Activated CD4-positive, alpha-beta T cell treated with anti-CD3 and anti-CD28 coated beads, Interleukin-2, amount 50 U/mL, for 16 hours (primary cell): Measurements from ENCODE around the gene RNF208.

Experiments used
- DNase-seq: peaks from one replicate; pipeline ENCODE4 v3.0.0-alpha.2; 2020

RNF208 gene

DNA sequence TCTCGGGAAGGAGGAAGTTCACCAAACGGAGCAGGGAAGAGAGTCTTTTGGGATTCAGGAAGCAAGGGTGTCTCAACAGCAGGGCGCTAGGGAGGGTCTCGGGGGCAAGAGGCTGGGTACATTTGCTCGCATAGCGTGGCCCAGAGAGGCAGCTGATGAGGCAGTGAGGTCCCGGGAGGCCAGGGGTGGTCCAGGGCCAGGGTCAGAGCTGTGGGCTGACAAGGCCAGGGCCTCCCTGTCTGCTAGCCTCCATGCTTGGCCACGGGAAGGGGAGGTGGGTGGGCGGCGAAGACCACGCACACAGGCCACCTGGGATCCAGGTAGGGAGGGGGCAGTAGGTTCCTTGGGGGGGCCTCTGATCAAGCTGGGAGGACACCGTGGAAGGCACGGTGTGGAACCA is 10.5 kb downstream of the RNF208 start:
- DNase-seq: no peak

DNA sequence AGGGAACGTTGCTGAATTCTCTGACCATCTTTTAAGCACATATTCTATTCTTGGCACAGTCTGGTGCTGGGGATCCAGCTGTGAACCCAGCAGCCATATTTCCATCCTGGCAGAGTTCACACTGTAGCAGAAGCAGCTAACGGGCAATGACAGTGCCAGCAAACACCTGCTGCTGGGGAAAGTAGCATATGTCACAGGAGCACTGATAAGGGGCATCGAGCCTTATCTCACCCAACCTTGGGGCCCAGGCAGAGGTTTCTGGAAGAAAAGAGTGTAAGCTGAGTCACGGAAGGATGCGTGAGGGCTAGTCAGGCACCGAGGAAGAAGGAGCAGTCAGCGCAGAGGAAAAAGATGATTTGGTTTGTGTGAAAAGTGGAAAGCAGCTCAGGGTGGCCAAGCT is 15.4 kb downstream of the RNF208 start:
- no peak for DNase-seq

DNA sequence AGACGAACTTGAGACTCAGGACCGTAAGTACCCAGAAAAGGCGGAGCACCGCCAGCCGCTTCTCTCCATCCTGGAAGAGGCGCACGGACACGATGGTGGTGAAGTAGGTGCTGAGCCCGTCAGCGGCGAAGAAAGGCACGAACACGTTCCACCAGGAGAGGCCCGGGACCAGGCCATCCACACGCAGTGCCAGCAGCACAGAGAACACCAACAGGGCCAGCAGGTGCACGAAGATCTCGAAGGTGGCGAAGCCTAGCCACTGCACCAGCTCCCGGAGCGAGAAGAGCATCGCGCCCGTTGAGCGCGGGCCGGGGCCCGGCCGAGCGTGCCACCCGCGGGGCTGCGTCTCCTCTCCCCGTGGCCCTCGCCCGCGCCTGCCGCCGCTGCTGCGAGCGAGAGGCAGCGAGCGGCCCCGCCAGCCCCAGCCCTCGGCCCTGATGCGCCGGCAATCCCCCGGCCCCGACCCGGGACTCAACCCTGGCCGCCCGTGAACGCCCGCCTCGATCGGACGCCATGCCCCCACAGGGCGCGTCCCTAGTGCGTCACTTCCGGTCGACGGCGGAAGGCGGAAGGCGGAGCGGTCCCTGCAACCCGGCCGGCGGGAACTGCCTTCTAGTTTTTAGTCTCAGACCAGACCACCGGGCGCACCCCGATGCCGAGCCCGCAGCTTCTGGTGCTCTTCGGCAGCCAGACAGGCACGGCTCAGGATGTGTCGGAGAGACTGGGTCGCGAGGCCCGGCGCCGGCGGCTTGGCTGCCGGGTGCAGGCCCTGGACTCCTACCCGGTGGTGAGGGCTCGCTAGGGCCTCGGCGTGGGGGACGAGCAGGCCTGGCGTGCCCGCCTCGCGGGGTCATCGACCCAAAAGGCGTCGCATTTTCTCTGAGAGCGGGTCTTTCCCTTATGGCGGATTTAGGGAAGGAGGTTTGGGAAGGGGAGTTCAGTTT is 16.6 kb downstream of the RNF208 start, which contains the start of the genes NDOR1 and TMEM203:
Gene NDOR1 (plus strand): TSS at position 575 of the 944 bp plus-strand sequence. CDS start 78 bp downstream, at position 653.
Gene TMEM203 (minus strand): TSS at position 523 of the 944 bp plus-strand sequence. CDS start 234 bp downstream, at position 289.
- DNase-seq: peak; percentile 96

DNA sequence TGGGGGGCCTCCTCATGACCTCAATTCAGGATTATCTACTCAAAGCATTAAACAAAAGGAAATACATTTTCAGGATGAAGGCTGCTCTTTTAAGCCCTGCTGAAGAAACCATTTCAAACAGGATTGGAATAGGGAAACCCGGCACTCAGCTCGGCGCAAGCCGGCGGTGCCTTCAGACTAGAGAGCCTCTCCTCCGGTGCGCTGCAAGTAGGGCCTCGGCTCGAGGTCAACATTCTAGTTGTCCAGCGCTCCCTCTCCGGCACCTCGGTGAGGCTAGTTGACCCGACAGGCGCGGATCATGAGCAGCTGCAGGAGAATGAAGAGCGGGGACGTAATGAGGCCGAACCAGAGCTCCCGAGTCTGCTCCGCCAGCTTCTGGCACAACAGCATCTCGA is 17.3 kb downstream of the RNF208 start:
- no peak for DNase-seq

DNA sequence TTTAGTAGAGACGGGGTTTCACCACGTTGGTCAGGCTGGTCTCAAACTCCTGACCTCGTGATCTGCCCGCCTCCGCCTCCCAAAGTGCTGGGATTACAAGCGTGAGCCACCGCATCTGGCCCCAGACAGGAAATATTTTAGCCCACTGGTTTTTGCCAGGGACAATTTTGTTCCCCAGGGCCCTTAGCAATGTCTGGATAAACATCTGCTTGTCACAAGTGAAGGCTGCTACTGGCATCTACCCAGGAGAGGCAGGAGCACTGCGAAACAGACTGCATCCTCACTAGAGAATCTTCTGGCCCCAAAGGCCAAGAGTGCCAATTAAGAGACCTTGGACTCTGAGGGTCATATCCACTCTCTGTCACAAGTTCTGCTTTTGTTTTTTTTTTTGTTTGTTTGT is 19.1 kb downstream of the RNF208 start:
- no peak for DNase-seq

DNA sequence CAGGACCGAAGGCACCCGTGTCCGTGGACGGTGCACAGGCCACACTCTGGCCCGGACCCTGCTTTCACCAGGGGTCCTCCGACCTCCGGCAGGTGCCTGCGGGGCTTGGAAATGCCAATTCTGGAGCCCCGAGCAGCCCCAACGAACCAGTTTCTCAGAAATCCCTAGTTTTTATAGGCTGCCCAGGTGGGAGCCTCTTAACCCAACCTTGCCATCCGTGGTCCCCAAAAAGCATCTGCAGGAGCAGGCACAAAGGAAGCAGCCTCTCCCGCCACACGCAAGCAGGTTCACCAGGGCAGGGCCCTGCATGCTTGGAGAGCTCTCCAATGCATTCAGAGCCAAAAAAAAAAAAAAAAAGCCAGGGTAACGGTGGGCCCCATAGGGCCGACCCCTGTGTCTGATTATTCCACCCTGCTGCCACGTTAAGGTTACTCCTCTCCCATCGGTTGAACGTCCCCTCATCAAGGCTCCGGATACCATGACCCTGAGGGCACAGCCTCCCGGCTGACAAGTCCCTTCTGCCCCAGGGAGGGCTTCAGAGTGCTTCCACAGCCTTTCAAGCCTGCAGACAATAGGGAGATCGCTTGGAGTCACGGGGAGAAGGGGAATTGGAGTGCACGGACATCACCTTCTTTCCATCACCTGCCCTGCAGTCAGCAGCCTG is 20.7 kb downstream of the RNF208 start:
- no peak for DNase-seq

DNA sequence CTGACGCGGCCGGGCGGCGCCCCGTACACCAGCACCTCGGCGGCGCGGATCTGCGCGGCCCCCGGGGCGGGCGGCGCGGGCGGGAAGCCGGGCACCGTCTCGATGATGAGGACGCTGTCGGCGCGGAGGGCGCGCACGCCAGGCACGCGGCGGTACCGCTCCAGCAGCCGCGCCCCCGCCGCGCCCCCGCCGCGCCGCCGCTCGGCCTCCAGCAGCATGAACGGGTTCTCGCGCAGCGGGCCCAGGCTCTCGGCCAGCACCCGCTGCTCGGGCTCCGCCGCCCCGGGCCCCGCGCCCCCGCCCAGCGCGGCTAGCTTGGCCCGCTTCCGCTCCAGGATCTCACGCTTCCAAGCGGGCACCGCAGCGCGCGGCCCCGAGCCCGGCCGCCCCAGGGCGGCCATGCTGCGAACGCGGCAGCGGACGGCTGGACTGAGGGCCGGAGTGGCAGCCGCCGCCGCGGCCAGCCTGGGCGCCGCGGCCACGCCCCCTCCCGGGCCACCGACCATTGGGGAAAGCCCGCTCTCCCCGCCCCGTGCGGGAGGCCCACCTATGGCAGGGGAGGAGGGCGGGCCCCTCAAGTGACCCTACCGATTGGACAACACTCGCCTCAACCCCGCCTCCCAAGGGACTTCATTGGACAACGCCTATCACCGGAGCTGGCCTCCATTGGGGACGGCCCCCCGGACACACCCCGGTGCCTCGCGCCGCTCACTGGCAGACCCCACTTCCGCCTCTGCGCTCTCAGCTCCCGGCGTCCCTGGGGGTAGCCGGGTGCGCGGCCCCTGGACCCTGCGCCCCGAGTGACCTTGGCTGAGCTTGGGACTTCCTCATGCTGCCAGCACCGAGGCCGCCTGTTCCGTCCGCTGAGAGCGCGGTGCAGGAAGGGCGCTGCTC is 21.5 kb downstream of the RNF208 start, which contains the start of gene TPRN:
Gene TPRN (minus strand): TSS at position 431 of the 894 bp plus-strand sequence. CDS start 30 bp downstream, at position 401.
- peak; percentile 99 for DNase-seq

DNA sequence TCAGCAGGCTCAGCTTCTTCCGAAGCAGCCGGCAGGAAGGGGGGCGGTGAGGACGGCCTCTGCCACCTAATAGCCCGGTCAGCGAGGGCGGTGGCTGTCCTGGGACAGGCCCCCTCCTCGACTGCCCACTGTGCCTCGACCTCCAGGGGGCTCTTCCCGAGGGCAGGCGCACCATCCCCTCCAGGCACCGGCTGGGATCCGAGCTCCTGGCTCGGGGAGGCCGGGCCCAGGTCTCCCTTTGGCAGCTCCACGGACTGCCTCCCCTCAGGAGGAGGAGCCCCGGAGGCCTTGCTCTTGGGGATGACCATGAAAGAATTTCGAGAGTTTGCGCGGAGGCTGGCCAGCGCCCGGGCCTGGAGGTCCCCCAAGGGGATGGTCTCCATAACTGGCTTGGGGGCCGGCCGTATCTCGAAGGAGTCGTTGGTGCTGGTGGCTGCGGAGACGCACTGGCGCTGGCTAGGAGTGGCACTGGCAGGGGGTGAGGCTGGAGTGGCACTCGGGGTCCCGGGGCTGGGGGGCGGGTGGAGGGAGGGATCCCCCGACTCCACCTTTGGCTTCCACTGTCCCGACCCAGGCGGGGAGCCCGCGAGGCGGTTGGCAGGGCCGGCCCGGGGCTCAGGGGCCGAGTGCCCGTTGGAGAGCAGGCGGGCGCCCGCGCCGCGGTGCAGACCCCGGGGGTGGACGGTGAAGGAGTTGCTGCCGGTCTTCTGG is 22.5 kb downstream of the RNF208 start:
- no peak for DNase-seq

DNA sequence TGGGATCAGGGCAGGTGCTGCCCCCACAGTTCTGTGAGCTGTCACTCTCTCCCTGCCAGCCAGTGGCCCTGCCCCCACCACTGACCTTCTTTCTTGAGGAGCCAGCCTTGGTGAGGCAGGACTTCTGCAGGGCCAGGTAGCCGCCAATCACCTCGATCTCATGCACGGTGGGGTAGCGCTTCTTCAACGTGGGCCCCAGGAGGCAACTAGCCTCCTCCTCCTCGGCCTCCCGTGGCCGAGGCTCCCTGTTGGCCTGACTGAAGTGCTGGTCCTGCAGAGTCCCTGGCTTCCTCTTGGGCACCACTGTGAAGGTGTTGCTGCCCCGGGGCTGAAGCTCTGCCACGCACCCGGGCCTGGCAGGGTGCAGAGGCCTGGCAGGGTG is 23.1 kb downstream of the RNF208 start:
- no peak for DNase-seq

DNA sequence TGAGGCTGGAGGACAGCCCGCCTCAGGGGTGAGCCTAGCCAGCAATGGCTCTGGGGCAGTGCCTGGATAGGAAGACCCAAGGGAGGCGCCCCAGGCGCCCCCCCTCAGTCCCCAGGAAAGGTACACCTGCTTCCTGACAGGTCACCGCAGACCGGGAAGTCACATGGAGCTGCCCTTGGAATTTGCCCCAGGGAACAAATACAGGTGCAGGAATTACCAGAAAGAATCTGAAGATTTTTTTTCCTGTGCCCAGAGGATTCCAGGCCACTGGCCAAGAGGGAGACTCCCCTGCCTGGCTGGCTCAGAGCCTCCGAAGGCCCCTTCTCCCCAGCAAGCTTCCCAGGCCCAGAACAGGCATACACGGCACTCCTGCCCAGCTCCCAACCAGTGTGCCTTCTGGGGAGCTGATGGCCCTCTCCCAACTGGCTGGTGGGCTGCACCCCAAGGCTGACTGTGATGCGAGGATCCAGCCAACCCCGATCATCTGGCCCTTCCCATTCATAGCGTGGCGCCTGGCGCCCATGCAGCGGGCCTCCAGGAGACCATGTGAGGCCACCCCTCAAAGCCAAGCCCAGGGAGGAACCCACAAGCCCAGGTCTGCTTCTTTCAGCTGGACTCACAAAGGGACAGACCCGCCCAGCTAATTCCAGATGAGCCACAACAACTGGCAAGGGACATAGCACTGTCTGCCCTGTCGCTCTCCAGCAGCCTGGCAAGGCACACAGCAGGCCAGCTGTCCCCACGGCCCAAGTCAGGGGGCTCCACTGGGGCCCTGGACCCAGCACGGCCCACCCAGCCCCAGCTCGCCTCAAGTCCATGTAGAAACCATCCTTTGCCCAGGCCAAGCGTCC is 23.8 kb downstream of the RNF208 start:
- DNase-seq: no peak

DNA sequence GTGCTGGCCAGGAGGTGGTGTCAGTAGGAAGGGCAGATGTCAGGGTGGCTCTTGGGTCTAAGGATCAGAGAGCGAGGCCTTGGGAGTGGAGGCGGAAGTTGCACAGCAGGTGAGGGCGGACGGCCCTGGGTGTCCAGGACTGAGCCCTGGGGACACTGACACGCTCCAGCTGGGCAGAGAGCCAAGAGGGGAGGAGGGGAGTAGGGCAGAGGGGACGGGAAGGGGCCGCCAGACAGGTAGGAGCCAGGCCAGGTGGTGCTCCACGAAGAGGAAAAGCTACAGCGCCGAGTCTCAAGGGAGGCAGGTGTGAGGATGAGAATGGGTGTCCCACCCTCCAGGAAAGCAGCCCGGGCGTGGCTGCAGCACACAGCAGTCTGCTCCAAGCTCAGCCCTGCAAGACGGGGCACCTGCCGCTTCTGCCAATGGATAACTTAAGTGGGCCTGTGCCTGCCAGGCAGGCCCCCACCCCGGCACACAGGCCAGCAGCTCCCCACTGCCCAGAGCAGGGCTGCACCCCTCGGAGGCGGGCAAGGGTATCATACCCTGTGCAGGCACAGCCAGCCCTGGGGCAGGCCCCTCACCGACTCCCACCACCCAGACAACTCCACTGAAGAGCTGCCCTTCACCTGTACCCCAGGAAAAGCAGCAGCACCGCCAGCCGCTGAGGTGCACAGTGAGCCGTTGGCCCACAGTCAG is 26.4 kb downstream of the RNF208 start:
- DNase-seq: no peak

DNA sequence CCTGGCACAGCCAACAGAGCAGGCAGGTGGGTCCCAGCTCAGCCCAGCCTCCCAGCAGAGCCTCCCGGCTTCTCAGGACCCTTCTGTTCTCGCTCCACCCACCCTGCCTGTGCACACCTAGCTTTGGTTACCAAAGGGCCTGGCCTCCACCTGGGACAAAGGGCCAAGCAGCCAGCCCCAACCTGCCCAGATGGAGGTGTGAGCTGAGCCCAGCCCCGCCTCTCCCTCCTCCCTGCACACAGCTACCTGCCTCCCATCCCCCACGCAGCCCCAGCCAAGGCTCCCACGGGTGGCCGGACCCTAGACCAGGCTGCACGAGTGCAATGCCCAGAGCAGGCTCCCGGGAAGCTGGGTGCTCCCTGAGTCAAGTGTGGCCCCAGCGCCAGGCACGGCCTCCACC is 27.1 kb downstream of the RNF208 start:
- no peak for DNase-seq

DNA sequence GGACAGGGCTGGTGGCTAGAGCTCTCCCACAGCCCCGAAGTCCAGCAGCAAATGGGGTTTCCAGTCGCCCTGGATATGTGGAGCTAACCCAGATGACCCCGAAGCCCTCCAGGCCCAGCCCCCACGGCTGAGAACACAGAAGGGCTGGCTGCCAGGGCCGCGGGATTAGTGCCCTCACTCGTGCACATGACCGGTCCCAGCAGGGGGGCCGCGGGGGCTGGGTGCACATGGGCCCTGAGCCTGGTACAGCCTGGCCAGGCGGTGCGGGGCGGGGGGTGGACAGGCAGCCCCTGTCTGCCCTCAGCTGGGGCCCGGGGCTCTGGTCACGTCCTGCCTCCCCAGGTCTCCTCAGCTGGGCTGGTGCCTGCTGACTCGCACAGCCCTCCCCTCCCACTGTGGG is 27.7 kb downstream of the RNF208 start:
- DNase-seq: no peak

DNA sequence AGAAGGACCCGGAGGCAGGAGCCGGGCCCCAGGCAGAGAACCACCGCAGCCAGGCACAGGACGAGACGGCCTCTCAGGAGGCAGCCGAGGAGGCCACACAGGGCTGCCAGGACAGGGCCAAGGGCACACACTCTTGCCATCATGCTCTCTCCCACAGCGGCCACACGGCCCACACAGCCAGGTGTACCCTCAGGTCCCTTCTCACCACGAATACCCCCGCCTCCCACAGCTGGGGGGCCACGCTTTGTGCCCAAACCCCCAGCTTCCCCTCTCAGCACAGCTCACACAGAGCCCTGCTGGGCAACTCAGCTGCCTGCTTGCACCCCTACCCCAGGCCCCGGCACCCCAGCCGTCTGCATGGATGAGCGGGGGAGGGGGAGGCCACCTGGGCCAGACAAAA is 28.3 kb downstream of the RNF208 start:
- DNase-seq: no peak

DNA sequence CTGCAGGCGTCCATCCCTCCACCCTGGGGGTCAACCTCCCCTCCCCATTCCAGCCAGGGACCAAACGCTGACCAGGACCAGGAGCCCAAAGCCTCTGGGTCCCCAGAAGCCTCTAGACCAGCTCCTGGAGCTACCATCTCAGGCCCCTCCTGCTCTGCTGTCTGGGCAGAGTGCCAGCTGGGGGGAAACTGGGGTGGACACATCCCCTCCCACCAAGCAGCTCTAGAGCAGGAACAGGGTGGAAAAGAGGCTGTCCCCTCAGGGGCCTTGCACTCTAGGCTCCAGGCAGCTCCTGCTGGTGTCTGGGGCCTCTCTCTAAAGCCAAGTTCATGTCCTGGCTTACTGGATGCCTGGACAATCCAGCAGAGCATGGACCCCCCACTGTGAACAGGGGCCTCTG is 29.2 kb downstream of the RNF208 start:
- DNase-seq: no peak

DNA sequence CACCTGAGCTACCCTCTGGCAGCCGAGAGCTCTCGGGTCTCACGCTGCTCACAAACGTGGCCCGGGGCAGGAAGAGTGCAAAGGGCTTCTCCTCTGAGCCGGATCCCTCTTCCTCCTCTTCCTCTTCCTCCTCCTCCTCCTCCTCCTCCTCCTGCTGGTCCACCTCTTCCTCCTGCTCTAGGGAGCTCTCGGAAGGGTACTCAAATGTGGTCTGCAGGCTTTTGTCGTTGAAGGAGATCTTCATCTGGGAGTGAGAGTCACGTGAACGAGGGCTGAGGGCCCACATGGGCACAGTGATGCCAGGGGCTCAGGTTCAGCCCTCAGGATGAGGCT is 29.6 kb downstream of the RNF208 start:
- DNase-seq: no peak

DNA sequence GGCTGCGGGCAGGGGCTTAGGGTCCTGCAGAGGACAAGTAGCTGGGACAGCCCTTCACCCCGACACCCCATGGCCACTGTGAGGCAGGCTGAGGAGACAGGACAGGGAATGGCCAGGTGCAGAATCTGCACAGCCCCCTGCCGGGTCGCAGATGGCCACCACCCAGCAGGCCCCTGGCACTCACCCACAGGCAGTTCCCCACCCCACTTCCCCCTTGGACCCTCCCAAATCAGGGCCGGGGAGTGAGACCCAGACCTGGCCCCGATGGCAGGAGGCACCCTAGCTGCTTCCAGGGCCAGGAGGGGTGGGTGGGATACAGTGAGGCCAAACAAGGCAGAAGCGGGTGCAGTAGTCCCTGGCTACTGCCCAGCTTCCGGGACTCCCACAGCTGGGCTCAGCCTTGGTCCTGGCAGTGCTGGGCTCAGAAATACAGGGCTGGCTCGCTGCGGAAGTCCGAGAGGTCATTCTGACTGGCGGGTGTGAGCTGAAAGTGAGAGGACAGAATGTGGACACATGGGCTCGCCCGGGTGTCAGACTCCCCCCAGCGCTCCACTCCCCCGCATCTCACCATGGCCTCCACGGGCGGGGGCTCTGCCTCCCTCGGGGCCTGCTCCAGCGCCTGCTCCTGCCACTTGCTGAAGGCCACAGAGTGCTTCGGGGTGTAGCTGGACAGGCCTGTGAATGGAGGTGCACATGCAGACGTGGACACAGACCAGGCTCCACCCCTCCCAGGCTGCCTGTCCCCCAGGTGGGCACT is 30.2 kb downstream of the RNF208 start:
- DNase-seq: no peak

DNA sequence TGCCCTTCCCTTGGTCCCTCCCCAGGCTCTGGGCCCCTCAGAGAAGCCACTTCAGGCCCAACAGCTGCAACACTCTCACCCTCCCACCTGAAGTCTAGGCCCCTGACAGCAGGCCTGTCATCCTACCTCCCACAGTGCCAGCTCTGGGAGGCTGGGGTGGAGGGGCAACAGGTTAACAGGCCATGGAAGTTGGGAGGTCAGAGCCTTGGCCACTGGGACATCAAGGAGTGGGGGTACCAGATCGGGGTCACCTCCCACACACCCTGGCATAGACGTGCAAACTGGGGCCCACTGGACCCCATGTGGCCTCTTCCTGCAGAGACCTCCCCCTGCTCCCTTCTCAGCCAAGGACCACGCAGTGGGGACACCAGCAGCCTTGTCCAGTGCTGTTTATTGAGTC is 30.8 kb downstream of the RNF208 start:
- no peak for DNase-seq

DNA sequence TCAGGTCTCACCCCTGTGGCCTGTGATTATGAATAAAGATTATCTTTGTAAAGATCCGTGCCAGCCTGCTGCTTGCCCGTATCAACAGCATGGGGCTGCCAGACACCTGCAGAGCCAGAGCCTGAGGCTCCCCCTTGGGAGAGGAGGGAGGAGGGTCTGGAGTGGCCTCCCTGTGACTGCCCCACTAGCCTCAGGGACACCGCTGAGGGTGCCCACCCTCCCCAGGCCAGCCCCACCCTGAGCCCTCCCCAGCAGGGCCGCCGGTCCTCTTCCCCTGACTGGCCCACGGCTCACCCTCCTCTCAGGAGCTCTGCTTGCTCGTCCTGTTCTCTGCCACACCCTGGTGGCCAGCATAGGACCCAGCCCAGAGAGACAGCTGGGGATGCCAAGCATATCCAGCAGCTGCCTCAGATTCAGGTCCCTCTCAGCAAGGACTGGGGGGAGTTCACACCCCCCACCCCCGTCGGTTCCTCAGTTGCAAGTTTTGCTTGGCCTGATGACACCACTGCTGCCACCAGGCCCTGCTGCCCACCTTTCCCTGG is 31.7 kb downstream of the RNF208 start:
- DNase-seq: no peak
